Measurements from ENCODE around the gene KASH5.

DNA sequence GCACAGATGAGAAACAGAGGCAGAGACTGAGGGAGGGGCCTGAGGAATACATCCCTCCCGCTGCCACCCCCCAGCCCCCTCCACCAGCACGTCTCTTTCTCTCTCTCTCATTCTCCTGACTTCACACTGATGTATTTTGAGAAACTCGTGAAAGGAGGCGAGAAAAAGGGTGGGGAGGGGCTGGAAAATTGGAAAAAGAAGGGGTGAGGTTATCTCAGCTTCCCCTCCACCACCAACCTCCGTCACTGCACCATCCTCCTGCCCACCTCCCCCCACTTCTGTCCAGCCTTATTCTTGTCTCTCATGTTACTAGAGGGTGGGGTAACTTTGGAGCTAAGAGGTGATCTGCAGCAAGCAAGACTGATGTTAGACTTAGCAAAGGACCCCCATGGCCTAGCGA lies 51.8 kb downstream of the KASH5 start:
- TF ChIP-seq EZH2phosphoT487 (IDR thresholded peaks at IDR 0.05; ENCODE audit: borderline replicate concordance, low read length) = no peak
- TF ChIP-seq, protein P1, sequence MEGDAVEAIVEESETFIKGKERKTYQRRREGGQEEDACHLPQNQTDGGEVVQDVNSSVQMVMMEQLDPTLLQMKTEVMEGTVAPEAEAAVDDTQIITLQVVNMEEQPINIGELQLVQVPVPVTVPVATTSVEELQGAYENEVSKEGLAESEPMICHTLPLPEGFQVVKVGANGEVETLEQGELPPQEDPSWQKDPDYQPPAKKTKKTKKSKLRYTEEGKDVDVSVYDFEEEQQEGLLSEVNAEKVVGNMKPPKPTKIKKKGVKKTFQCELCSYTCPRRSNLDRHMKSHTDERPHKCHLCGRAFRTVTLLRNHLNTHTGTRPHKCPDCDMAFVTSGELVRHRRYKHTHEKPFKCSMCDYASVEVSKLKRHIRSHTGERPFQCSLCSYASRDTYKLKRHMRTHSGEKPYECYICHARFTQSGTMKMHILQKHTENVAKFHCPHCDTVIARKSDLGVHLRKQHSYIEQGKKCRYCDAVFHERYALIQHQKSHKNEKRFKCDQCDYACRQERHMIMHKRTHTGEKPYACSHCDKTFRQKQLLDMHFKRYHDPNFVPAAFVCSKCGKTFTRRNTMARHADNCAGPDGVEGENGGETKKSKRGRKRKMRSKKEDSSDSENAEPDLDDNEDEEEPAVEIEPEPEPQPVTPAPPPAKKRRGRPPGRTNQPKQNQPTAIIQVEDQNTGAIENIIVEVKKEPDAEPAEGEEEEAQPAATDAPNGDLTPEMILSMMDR (IDR thresholded peaks at IDR 0.05; ENCODE audit: low read depth, low read length, poor library complexity, severe bottlenecking) = no peak

Measured in DOHH2 (cell line).